Femur (tissue), 1 donor: ENCODE results near the gene PFN3.

Experiments used
- DNase-seq: peaks from one replicate; pipeline ENCODE4 v3.0.0-alpha.2; 2017

PFN3 gene, protein sequence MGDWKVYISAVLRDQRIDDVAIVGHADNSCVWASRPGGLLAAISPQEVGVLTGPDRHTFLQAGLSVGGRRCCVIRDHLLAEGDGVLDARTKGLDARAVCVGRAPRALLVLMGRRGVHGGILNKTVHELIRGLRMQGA

DNA sequence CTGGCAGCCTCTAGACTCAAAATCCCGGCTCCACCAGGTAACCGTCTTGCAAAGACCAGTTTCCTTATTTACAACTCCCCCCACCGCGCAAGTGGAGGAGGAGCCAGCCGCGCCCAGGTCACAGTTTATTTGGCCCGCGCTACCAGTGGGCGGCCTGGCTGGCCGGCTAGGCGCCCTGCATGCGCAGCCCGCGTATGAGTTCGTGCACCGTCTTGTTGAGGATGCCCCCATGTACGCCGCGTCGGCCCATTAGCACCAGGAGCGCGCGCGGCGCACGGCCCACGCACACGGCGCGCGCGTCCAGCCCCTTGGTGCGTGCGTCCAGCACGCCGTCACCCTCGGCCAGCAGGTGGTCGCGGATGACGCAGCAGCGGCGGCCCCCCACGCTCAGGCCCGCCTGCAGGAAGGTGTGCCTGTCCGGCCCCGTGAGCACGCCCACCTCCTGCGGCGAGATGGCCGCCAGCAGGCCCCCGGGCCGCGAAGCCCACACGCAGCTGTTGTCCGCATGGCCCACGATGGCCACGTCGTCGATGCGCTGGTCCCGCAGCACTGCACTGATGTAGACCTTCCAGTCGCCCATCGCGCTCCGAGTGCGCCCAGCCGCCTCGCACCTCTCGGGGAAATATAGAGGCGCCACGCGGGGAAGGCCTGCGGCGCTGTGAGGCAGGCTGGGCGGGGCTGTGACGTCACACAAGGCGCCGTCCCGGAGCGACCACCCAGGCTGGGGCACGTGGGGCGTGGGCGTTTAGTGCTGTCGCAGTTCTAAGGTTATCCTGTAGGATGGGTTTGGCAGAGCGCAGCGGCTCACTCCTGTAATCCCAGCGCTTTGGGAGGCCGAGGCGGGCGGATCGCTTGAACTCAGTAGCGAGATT is at the start of gene PFN3:
TSS of gene PFN3 (minus strand) at position 665 of the 872 bp plus-strand sequence. CDS start at position 580, 85 bp downstream.
- DNase-seq: peak; percentile 72

DNA sequence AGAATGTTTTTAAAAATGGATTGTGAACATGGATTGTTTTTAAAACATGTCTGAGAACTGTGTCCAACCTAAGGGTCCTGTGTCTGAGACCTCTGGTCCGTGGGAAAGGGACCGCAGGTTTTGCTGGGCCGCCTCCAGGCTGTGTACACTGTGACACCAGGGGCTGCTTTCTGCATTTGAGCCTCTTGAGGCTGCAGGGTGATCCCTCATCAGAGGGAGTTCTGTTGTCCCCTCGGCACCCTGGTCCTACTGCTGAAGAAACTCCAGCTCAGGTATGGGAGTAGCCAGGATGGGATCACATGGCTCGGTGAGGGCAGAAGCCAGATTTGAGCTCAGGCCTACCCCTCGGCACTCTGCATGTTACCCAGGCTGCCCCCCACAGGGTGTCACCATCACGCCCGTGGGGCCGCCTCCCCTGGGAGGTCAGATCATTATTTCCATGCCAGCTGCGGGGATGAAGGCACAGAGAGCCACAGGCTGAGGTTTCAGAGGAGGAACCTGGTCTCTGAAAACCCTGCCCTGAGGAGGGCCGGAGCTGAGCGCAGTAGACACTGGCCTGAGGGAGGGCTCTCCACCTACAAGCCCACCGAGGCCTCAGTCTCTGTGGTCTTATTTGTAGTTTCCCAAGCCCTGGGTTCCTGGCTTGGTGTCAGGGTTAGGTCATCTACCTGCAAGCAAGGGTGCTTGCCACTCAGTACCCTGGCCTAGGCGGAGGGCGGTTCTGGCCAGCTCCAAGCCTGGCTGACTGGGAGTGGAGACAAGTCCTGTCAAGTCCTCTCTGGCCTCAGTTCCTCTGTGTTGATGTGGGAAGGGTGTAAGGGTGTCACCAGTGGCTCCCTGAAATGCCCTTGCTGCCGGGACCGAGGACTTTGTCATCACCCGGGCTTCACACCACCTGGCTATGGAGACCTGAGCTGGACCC is 48.9 kb upstream of the PFN3 start:
- DNase-seq: no peak

GRCh38 chr5:177448244-177448950 is 47.9 kb upstream of the PFN3 start:
- DNase-seq: no peak

GRCh38 chr5:177447611-177448243 is 47.3 kb upstream of the PFN3 start:
- peak; percentile 75 for DNase-seq

DNA sequence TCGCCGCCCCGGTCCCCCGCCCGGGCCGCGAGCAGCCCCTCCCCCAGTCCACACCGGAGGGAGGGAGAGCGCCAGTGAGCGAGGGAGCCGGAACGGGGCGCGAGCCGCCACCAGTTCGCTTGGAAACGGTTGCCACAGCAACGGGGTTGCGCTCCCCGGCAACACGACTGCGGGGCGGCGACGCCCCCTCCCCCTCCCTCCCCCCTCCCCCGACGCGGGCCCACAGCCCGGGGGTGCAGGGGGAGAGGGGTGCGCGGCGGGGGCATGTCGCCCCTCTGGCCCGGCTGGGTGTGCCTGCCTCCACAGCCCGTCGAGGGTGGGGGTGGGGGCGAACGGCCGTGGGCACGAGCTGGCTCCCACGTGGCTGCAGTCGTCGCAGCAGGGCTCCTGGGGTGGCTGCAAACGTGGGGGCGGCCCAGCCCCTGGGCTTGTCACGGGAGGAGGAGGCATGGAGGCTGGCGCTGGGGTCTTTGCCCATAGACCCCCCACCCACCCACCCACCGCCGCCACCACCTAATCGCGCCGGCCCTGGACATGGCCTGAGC is 46.7 kb upstream of the PFN3 start:
- peak; percentile 80 for DNase-seq

DNA sequence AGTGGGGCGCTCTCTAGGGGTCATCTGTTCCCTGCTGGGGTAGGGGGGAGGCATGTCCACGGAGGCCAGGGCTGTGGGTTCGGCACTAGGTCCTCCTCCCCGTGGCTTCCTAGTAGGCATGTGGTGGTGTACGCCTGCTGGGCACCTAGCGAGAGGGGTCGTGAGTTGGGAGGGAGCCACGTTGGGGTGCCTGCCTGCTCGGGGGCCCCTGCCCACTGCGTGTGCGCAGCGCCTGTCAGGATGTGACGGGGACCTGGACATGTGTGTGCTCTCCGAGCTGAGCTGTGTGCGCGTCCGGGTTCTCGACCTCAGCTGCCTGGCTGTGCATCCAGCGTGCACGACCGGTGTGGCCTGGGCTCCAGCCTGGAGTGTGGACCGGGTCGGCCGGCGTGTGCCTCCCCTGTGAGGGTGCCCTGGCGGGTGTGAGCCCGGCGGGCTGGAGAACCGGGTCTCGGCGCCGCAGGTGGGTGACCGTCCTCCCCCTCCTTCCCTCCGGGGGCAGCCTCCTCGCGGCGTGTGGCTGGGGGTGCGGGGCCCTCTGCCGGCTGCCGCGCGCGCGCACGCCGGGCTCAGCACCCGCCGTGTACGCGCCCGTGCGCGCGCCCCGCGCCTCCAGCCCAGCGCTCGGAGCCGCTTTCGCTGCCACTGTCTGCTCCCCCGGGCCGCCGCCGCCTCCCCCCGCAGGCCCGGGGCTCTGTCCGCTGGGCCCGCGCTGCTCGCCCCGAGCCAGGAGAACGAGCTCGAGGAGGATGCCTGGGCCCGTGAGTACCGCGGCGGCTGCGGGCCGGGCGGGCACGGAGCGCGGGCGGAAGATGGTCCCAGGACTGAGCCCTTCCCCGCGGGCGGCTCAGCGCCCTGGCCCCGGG is 46.0 kb upstream of the PFN3 start, which contains the start of gene PRR7:
TSS of gene PRR7 (plus strand) at position 615 of the 866 bp plus-strand sequence. CDS start 8,254 bp downstream, outside the sequence.
- DNase-seq: peak; percentile 71

- DNase-seq: no peak
These were observed 45.4 kb upstream of the PFN3 start for GRCh38 chr5:177445917-177446199.

DNA sequence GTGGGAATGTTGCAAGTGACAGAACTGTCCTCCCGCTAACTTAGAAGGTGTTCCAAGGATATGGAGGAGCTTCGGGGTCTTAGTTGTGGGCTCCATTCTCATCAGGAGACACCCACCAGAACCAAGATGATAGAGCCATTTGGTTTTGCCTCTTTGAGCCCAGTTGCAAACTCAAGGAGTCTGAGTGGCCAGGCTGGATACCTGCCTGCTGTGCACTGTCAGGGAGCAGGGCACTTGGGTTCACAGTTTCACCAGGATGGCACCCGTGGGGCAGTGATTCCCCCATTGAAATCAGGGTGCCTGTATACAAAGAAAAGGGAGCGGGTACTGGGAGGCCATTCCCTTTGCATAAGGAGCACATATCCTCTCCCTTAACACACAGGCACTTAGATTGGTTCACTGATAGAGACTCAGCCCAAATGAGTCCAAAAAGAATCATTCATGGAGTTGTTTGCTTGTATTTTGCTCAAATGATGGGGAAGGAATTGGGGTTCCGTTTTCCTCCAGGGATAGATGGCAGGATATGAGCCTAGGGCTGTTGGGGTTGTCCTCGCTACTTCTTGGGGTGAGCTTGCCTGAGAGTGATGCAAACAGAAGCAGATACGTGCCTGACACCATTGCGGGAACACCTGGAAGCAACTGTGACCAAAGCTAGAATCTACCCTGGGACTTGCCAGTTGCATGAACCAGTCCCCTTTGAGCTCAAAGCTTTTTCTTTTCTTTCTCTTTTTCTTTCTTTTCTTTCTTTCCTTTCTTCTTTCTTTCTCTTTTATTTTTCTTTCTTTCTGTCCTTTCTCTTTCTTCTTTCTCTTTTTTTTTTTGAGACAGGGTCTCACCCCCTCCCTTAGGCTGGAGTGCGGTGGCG is 44.8 kb upstream of the PFN3 start:
- DNase-seq: no peak

DNA sequence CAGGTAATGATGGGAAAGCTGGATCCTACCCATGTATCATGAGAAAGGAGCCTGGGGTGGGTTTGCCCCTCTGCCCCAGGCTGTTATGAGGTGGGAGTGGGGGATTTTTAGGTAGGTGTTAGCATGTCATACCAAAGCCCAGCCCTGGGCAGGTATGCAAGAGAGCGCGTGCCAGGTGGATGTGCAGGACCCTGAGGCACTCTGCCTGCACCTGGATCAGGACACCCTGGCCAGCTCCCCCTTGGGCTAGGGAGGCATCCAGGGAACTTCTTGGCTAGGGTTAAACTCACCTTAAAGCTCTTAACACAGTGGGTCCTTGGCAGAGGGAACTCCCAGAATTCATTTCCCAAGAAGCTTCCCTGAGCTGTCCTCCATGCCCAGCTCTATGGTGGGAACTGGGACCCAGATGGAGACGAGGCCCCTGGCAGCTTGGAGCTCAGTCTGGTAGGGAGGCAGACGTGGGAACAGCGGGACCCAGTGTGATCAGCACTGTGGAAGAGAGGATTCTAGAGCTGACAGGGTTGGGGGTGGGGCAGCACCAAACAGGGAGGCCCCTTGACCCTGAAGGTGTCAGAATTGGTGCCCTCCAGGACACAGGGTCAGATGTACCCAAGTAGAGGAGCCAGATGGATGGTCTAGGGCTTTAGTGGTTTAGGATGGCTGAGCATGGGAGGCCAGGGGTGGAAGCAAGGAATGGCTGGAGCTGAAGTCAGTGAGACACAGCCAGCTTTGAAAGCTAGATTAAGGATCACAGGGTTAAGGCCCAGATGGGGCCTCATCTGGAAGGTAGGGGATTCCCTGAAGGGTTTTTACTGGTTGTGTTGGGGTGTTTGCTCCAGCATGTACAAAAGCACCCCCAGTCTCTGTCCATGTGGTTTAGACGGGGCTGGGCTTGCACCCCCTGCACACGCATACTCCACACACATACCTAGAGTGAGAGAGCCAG is 43.9 kb upstream of the PFN3 start:
- no peak for DNase-seq

GRCh38 chr5:177443144-177443983 is 42.9 kb upstream of the PFN3 start:
- no peak for DNase-seq

- DNase-seq: no peak
These were observed 41.8 kb upstream of the PFN3 start for GRCh38 chr5:177442066-177442826.

GRCh38 chr5:177440990-177441780 is 40.7 kb upstream of the PFN3 start:
- DNase-seq: no peak

DNA sequence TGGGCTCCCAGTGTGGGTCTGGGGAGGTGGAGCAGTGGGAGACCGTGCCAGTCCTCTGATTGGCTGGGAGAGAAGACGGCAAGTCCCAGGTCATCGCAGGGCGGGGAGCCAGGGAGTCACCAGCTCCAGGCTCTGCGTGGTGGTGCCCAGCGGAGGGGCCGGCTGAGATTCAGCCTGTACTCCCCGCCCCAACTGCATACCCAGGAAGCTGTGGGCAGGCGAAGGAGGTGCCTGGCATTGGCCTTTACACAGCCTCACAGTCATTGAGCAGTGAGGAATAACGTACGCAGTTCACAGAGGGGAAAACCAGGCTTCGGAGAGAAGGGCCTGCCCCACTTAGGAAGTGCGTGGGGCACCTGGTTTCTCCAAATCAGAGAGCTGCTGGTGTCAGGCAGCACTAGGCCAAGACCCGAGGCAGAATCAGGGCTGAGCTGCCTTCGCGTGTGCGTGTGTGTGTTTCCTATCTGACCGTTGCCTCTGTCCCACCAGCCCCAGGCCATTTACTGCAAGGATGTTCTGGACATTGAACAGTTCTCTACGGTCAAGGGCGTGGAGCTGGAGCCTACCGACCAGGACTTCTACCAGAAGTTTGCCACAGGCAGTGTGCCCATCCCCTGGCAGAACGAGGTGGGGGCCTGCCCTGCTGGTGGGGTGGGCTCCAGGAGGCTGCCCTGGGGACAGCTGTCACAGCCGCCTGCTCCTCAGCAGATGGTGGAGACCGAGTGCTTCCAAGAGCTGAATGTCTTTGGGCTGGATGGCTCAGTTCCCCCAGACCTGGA is 39.9 kb upstream of the PFN3 start:
- DNase-seq: no peak

DNA sequence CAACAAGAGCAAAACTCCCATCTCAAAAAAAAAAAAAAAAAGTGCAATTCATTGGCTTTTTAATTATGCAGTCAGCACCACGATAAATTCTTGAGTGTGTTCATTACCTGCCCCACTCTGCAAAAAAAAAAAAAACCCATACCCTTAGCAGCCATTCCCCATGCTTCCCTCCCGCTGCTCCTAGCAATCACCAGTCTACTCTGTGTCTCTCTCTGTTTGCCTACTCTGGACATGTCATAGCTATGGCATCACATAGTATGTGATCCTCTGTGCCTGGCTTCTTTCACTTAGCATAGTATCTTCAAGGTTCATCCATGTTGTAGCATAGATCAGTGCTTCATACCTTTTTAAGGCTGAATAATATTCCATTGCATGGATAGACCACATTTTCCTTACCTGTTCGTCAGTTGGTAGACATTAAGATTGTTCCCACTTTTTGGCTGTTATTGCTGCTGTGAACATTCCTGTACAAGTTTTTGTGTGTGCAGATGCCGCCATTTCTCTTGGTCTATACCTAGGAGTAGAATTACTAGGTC is 39.1 kb upstream of the PFN3 start:
- no peak for DNase-seq

- no peak for DNase-seq
These were observed 38.0 kb upstream of the PFN3 start for GRCh38 chr5:177438468-177438867.
